Right ventricle myocardium inferior (tissue), 1 donor: ENCODE measurements around the gene ASIC2. TPM values are rescaled to one million over a fixed set of nuclear protein-coding genes. Genes with fewer than 3 reads are reported as not detected.
A peak's percentile ranks its signal among the peaks of the same experiment; 100 is the strongest.

Source experiments
- ATAC-seq: fragments of 200-7000 bp; cut with Tn5 transposase; one replicate; pipeline ENCODE4 v1.9.1; 2020; ENCODE audit warnings: mild to moderate bottlenecking, moderate library complexity
- DNase-seq: peaks from one replicate; pipeline ENCODE4 v3.0.0; 2021; ENCODE audit errors: missing footprints
- intact Hi-C: fragments of 100-400 bp; cut with DNase I; formaldehyde crosslinking; loops from one replicate; pipeline ENCODE4 v1.11.0; 2022
- total RNA-seq: library from RNA; stranded (reverse); fragmentation: NEBNext Ultra II Directional; extraction: Animal tissue kit (Norgen Biotek cat#: 25700); gene quantifications from one replicate; pipeline ENCODE4 v1.2.1, GENCODE V29; 2021
- donor health status: DM: no; HTN: yes; CAD: no; lungs with severe emphysema.

Gene ASIC2
- total RNA-seq, 1 donor from 2014 or later, result not detected

- ATAC-seq, result no peak
- intact Hi-C loops, result no loop called here
Measured at GRCh38 chr17:33057564-33057963, 235.5 kb downstream of the ASIC2 start.

DNA sequence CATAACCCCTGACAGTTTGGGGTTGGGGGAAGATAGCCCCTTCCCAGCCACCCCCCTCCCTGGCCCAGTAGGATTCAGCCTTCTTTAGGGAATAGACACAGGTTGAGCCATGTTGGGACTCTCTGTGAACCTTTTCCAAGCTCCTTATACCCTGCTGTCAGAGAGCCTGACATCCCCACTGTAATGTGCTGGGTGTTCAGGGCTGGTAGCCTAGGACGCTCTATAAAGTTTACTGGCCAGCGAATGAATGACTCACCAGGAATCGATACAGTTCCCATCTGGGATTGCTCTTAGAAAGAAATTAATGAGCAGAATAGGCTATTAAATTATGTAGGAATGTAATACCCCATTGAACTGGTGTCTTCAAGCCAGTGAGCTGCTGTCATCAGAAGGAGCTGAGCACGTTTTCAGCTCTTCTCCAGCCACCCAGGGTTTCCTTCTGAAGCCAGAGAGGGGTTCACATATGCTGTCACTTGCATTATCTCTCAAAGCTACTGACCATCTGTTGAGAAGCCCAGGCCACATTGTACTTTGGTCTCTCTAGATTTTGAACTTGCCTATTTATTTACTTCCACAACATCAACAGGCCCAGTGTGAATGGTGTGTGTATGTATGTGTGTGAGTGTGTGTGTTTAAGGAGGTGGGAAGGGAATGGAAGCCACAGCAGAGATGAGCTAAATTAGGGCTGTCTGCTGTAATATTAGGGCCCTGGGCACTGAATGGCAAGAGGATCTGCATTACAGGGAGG lies 236.5 kb downstream of the ASIC2 start:
- no peak for DNase-seq
- ATAC-seq, result no peak
- intact Hi-C loops, result no loop called here

More at GRCh38 chr17:33057564-33057963, 235.5 kb downstream of the ASIC2 start:
- DNase-seq, result no peak

DNA sequence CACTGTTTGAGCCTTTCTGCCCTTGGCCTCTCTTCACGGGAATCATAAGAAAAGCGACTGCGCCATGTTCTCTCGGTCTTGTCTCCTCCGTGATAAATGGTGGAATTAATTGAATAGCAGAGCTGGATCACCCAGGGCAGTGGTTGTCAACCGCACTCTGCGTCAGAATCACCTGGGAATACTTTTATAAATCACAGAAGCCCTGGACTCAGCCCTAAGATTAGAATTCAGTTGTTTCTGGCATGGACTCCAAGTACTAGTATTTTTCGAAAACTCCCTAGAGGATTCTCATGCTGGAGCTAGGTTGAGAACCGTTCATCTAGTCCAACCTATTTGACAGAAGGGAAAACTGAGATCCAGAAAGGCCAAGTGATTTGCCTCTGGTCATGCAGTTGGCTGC lies 237.3 kb downstream of the ASIC2 start:
- DNase-seq (no peak), ATAC-seq (no peak)
- intact Hi-C loops, result no loop called here

- ATAC-seq, result no peak
Measured at GRCh38 chr17:33055171-33055611, 237.9 kb downstream of the ASIC2 start.

GRCh38 chr17:33054412-33054811 lies 238.7 kb downstream of the ASIC2 start:
- ATAC-seq, result no peak
- intact Hi-C loops, result no loop called here
- no peak for DNase-seq

More at GRCh38 chr17:33055171-33055611, 237.9 kb downstream of the ASIC2 start:
- intact Hi-C loops, result no loop called here
- no peak for DNase-seq

- intact Hi-C loops, result no loop called here
- no peak for ATAC-seq
- no peak for DNase-seq
Measured at GRCh38 chr17:33053676-33054075, 239.4 kb downstream of the ASIC2 start.

DNA sequence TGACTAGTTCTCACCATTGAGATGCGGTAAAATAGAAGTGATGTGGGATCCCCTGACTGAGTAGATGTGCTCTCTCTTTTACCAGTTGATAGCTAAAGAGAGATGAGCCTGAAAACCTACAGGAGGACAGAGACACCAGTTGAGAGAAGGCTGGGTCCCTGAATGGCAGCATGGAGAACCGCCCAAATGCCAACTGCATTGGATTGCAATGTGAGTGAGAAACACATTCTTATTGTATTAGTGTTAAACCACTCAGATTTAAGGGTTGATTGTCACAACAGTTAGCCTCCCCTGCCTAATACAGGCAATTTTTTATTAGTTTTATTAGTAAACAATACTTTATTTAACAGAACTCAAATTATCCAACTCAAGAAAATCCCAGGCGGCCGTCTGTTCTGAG lies 240.2 kb downstream of the ASIC2 start:
- intact Hi-C loops, result no loop called here
- no peak for ATAC-seq
- no peak for DNase-seq

DNA sequence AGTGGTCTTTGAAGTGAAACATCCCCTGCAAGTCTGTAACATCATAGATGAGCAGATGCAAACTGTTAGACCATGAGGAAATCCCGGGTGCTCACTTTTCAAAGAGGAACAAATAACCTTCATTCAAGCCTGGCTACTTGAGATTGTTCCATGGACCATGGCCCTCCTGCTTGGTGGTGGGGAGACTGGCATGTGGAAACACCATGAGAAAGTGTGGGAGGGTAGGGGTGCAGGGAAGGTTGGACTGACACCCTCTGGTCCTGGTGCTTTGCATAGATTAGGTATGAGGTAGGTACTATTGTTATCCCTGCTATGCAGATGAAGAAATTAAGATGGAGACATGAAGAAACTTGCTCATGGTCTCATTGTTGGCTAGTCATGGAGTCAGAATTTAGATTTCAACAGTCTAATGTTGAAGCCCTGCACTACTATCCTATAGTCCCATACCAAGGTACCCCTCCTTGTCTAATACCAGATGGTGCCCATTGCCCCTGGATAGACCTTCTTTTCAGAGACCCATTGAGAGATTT lies 242.4 kb downstream of the ASIC2 start:
- ATAC-seq, result no peak
- no peak for DNase-seq
- intact Hi-C loops, result no loop called here

- ATAC-seq (no peak), DNase-seq (no peak)
- intact Hi-C loops, result no loop called here
Measured at GRCh38 chr17:33049781-33050414, 243.2 kb downstream of the ASIC2 start.

DNA sequence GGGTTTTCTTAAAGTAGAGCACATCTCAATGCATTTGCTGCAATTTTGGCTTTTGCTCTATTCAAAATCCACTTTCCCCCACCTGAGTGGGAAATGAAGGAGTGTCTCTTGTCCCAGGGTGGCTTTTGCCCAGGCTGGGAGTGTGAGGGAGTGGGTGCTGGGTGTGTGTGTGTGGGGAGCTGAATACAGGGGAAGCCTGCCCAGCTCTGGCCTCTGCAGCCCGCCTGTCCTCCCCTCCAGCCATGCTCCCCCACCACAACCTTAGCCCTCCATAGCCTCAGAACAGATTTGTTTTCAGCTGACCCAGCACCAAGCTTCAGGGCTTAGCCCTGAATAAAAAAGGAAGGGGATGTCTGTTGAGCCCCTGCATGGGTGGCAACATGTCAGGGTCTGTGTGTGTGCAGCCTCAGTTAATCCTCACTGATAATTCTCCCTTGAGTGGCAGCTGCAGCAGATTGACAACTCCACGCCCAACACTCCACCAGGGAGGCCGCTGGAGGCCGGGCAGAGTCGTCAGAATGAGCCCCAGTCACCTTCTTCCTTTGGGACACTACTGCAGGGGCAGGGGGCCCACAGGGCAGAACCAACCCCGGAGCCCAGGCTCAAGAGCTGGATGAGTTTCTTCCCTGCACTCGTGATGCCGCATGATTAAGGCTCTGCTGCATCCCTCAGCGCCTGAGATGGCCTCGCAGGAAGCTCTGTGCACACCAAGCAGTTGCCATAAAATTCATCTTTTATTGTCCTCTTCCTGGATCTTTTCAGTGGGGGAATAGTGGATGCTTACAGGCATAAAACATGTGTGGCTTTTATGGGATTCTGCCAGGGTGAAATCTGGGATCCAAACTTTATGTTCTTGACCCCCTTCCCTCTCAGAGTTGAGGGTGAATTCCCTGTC lies 246.5 kb downstream of the ASIC2 start:
- intact Hi-C loops, result no loop called here
- DNase-seq, result no peak
- ATAC-seq, result no peak

GRCh38 chr17:33045216-33045615 lies 247.9 kb downstream of the ASIC2 start:
- no peak for ATAC-seq
- intact Hi-C loops, result no loop called here
- DNase-seq, result no peak

- no peak for ATAC-seq
- DNase-seq, result no peak
- intact Hi-C loops, result no loop called here
Measured at GRCh38 chr17:33044771-33045170, 248.3 kb downstream of the ASIC2 start.

- intact Hi-C loops, result no loop called here
- no peak for ATAC-seq
- DNase-seq, result no peak
Measured at GRCh38 chr17:33040461-33040860, 252.6 kb downstream of the ASIC2 start.

DNA sequence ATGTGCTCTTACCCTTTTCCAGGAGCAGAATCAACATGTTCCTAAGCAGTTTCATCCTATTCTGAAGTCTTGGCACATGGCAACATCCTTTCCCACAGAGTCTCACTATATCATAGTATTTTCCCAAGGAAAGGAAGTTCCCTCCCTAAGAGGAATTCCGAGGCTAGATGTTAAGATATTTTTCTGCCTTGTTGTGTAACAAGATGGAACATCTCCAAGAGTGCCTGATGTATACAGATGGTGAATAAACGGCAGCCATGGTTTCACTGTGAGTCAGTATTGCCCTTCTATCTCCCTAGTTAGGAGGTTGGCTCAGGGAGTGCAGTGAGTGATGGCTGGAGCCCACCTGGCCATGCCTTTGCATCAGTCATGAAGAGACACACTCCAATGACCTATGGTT lies 253.2 kb downstream of the ASIC2 start:
- ATAC-seq (peak; percentile 34), DNase-seq (no peak)
- intact Hi-C loops, result loop anchor here (5.0 kb wide), 1 partner anchor 632 kb away; no protein-coding TSS in a partner anchor

DNA sequence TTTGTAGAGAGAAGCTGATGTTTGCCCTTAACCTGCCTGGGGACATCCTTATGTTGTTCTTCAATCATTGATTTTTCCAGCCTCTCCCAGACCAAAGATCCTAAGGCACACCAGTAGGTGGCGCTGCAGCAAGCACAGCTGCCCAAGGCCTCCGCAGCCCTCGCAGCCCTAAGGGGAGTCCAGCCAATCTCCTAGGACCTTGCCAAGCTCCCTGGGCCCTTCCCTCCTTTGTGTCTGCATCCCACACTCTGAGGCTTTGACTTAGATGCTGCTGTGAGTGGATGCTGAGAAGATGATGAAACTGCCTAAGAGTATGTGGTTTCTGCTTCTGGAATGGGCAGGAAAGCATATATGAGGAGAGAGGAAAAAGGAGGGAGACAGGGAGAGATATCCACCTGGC lies 254.4 kb downstream of the ASIC2 start:
- intact Hi-C loops, result loop anchor here (5.0 kb wide), 1 partner anchor 634 kb away; no protein-coding TSS in a partner anchor
- ATAC-seq (no peak), DNase-seq (no peak)

GRCh38 chr17:33033176-33033575 lies 259.9 kb downstream of the ASIC2 start:
- ATAC-seq (no peak), DNase-seq (no peak)
- intact Hi-C loops, result no loop called here

DNA sequence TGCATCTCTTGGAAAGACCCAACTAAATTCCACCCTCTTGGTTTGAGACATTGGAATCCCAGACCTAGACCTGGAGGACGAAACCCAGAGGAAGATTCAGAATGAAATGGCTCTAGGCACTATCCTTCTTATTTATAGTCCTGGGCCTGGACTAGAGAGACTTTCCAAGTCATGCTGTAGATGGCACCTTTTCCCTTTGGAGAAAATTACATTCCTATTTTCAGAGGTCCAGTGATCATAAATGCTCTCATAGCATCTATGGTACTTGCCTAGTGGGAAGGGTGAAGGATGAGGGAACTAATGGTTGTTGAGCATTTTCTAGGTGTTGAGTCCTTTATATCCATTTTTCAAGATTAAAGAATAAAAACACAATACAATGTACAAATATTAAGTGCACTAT lies 264.3 kb downstream of the ASIC2 start:
- intact Hi-C loops, result no loop called here
- no peak for DNase-seq
- ATAC-seq, result no peak

DNA sequence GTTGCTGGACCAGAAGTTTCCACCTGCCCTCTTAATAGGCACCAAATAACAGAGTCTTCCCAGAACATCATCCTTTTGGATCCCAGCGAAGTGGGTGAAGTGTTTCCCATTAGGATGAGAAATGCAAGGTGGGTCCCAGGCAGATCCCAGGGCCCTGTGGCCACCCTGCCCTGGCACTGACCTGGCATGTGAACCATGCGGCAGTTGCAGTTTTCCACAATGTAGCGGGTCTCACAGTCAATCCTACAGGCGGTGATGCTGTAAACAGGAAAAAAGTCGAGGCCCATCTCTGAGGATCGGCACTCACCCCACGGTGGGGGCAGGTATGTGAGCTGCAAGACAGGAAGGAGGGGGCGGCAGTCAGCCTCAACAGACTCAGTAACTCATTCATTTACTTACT lies 265.0 kb downstream of the ASIC2 start:
- intact Hi-C loops, result no loop called here
- ATAC-seq (no peak), DNase-seq (no peak)
